ENCODE measurements around the gene AHCY. TPM values are rescaled to one million over a fixed set of nuclear protein-coding genes. Genes with fewer than 3 reads are reported as not detected.
"Not testable (repeated sequence)": the region's sequence is repeated elsewhere in the genome, so short reads cannot be mapped to it uniquely, and the experiment has no call there.

Gene AHCY
- total and polyA plus RNA-seq, 2 donors (not counting 1 experiment from before 2014, with no cell fraction given), result 68.4 to 78.3 TPM

GRCh38 chr20:34343458-34344211 is 40.5 kb upstream of the AHCY start:
- Histone ChIP-seq H2AFZ (ENCODE audit: low read length) (no peak overlapping the region), H3K9me3 (ENCODE audit: control insufficient read depth, insufficient read depth, low read depth, low read length) (no peaks in the 10 kb centered on the region), H3K4me2 (ENCODE audit: extremely low read depth, insufficient read depth, low read length) (no peak overlapping the region), H3K4me1 (ENCODE audit: control insufficient read depth, extremely low read depth, insufficient read depth, low read length) (no peaks in the 10 kb centered on the region), H4K20me1 (ENCODE audit: control insufficient read depth, extremely low read depth, insufficient read depth, low read length) (no peaks in the 10 kb centered on the region), H3K27me3 (ENCODE audit: control insufficient read depth, insufficient read depth, low read length) (no peaks in the 10 kb centered on the region), H3K4me3 (replicated peaks in 1 of 4; ENCODE audit: control extremely low read depth in 1 of 4, insufficient read depth in 1 of 4, low read depth in 3 of 4, low read length in 4 of 4) (no peak overlapping the region), H3K9ac (ENCODE audit: insufficient read depth, low read length) (no peak overlapping the region), H3K79me2 (ENCODE audit: control insufficient read depth, insufficient read depth, low read length) (no peaks in the 10 kb centered on the region), H3K27ac (ENCODE audit: insufficient read depth, low read length) (no peak overlapping the region), H3K36me3 (ENCODE audit: control insufficient read depth, insufficient read depth, low read length) (no peaks in the 10 kb centered on the region)
- no peak for DNase-seq (ENCODE audit: low read depth in 2 of 2)
- TF ChIP-seq EZH2 (IDR thresholded peaks at IDR 0.05; ENCODE audit: low read length, missing control alignments) (no peak), CTCF (conservative IDR thresholded peaks at IDR 0.05 in 1 of 2, IDR thresholded peaks at IDR 0.05 in 1 of 2; ENCODE audit: low read depth in 1 of 2, low read length in 2 of 2) (no peak)

- H3K79me2 ChIP-seq (ENCODE audit: control insufficient read depth, insufficient read depth, low read length); H4K20me1 ChIP-seq (ENCODE audit: control insufficient read depth, extremely low read depth, insufficient read depth, low read length); H3K9me3 ChIP-seq (ENCODE audit: control insufficient read depth, insufficient read depth, low read depth, low read length): not testable (repeated sequence)
Measured at GRCh38 chr20:34341199-34341598, 38.0 kb upstream of the AHCY start.

GRCh38 chr20:34340726-34341125 is 37.6 kb upstream of the AHCY start:
- not testable (repeated sequence) for H3K27ac ChIP-seq (ENCODE audit: insufficient read depth, low read length); H3K4me3 ChIP-seq (replicated peaks in 1 of 4; ENCODE audit: control extremely low read depth in 1 of 4, insufficient read depth in 1 of 4, low read depth in 3 of 4, low read length in 4 of 4); H3K27me3 ChIP-seq (ENCODE audit: control insufficient read depth, insufficient read depth, low read length); H3K79me2 ChIP-seq (ENCODE audit: control insufficient read depth, insufficient read depth, low read length); DNase-seq (ENCODE audit: low read depth in 2 of 2); H3K36me3 ChIP-seq (ENCODE audit: control insufficient read depth, insufficient read depth, low read length); H3K4me2 ChIP-seq (ENCODE audit: extremely low read depth, insufficient read depth, low read length); H3K4me1 ChIP-seq (ENCODE audit: control insufficient read depth, extremely low read depth, insufficient read depth, low read length); H3K9me3 ChIP-seq (ENCODE audit: control insufficient read depth, insufficient read depth, low read depth, low read length); H2AFZ ChIP-seq (ENCODE audit: low read length); H4K20me1 ChIP-seq (ENCODE audit: control insufficient read depth, extremely low read depth, insufficient read depth, low read length); H3K9ac ChIP-seq (ENCODE audit: insufficient read depth, low read length)

More at GRCh38 chr20:34341199-34341598, 38.0 kb upstream of the AHCY start:
- H3K36me3 ChIP-seq (ENCODE audit: control insufficient read depth, insufficient read depth, low read length); H2AFZ ChIP-seq (ENCODE audit: low read length); H3K4me1 ChIP-seq (ENCODE audit: control insufficient read depth, extremely low read depth, insufficient read depth, low read length); H3K27me3 ChIP-seq (ENCODE audit: control insufficient read depth, insufficient read depth, low read length); H3K9ac ChIP-seq (ENCODE audit: insufficient read depth, low read length); H3K27ac ChIP-seq (ENCODE audit: insufficient read depth, low read length); H3K4me3 ChIP-seq (replicated peaks in 1 of 4; ENCODE audit: control extremely low read depth in 1 of 4, insufficient read depth in 1 of 4, low read depth in 3 of 4, low read length in 4 of 4); H3K4me2 ChIP-seq (ENCODE audit: extremely low read depth, insufficient read depth, low read length); DNase-seq (ENCODE audit: low read depth in 2 of 2): not testable (repeated sequence)

- Histone ChIP-seq H3K9ac (ENCODE audit: insufficient read depth, low read length) (no peak overlapping the region), H3K4me1 (ENCODE audit: control insufficient read depth, extremely low read depth, insufficient read depth, low read length) (no peaks in the 10 kb centered on the region), H3K9me3 (ENCODE audit: control insufficient read depth, insufficient read depth, low read depth, low read length) (no peaks in the 10 kb centered on the region), H3K79me2 (ENCODE audit: control insufficient read depth, insufficient read depth, low read length) (no peaks in the 10 kb centered on the region), H3K27me3 (ENCODE audit: control insufficient read depth, insufficient read depth, low read length) (no peaks in the 10 kb centered on the region), H3K4me2 (ENCODE audit: extremely low read depth, insufficient read depth, low read length) (no peak overlapping the region), H4K20me1 (ENCODE audit: control insufficient read depth, extremely low read depth, insufficient read depth, low read length) (no peaks in the 10 kb centered on the region), H2AFZ (ENCODE audit: low read length) (no peak overlapping the region), H3K36me3 (ENCODE audit: control insufficient read depth, insufficient read depth, low read length) (no peaks in the 10 kb centered on the region), H3K27ac (ENCODE audit: insufficient read depth, low read length) (no peak overlapping the region), H3K4me3 (replicated peaks in 1 of 4; ENCODE audit: control extremely low read depth in 1 of 4, insufficient read depth in 1 of 4, low read depth in 3 of 4, low read length in 4 of 4) (no peak overlapping the region)
- DNase-seq (ENCODE audit: low read depth in 2 of 2), result no peak
- TF ChIP-seq CTCF (conservative IDR thresholded peaks at IDR 0.05 in 1 of 2, IDR thresholded peaks at IDR 0.05 in 1 of 2; ENCODE audit: low read depth in 1 of 2, low read length in 2 of 2) (no peak), EZH2 (IDR thresholded peaks at IDR 0.05; ENCODE audit: low read length, missing control alignments) (no peak)
Measured at GRCh38 chr20:34337982-34338726, 35.0 kb upstream of the AHCY start.
